Inflammatory macrophage treated with lipopolysaccharide for 1 hour (primary cell): ENCODE results near the gene LY9.
"Not testable (repeated sequence)": the region's sequence is repeated elsewhere in the genome, so short reads cannot be mapped to it uniquely, and the experiment has no call there.

Source experiments
- DNase-seq, 2 donors: peaks; one replicate each; pipeline ENCODE4 v3.0.0-alpha.2; 2020 to 2022

The LY9 gene

GRCh38 chr1:160774886-160775719 is 20.9 kb upstream of the LY9 start:
- no peak for DNase-seq

- DNase-seq = no peak
Observed at GRCh38 chr1:160776178-160776577, 19.8 kb upstream of the LY9 start.

GRCh38 chr1:160777486-160778089 is 18.4 kb upstream of the LY9 start:
- peak; percentile 21 to 72 for DNase-seq

- no peak for DNase-seq
Observed at GRCh38 chr1:160778976-160779375, 17.0 kb upstream of the LY9 start.

GRCh38 chr1:160779626-160780397 is 16.2 kb upstream of the LY9 start:
- DNase-seq = peak in 1 of 2 donors; percentile 39

- DNase-seq = no peak
Observed at GRCh38 chr1:160780398-160780755, 15.6 kb upstream of the LY9 start.

- DNase-seq = no peak
Observed at GRCh38 chr1:160781186-160781766, 14.7 kb upstream of the LY9 start.

GRCh38 chr1:160781914-160782689 is 13.9 kb upstream of the LY9 start:
- DNase-seq = peak; percentile 39 to 68

GRCh38 chr1:160782988-160783765 is 12.8 kb upstream of the LY9 start:
- not testable (repeated sequence) for DNase-seq

- DNase-seq = no peak
Observed at GRCh38 chr1:160789051-160789701, 6.8 kb upstream of the LY9 start.

GRCh38 chr1:160789702-160790611 is 6.0 kb upstream of the LY9 start:
- peak; percentile 63 to 90 for DNase-seq

- no peak for DNase-seq
Observed at GRCh38 chr1:160794376-160794775, 1.6 kb upstream of the LY9 start.

GRCh38 chr1:160797271-160797709 is 1.3 kb downstream of the LY9 start:
- DNase-seq = no peak

- DNase-seq = no peak
Observed at GRCh38 chr1:160797861-160798273, 1.9 kb downstream of the LY9 start.

- DNase-seq = no peak
Observed at GRCh38 chr1:160798439-160798838, 2.5 kb downstream of the LY9 start.

- DNase-seq = no peak
Observed at GRCh38 chr1:160799641-160800040, 3.7 kb downstream of the LY9 start.

GRCh38 chr1:160800142-160800541 is 4.2 kb downstream of the LY9 start:
- no peak for DNase-seq

- no peak for DNase-seq
Observed at GRCh38 chr1:160800645-160801408, 4.9 kb downstream of the LY9 start.
